ENCODE measurements around the gene FCRL4.
"Not testable (repeated sequence)": the region's sequence is repeated elsewhere in the genome, so short reads cannot be mapped to it uniquely, and the experiment has no call there.

The FCRL4 gene

GRCh38 chr1:157548081-157548480 is 49.8 kb downstream of the FCRL4 start:
- not testable (repeated sequence) for DNase-seq

DNA sequence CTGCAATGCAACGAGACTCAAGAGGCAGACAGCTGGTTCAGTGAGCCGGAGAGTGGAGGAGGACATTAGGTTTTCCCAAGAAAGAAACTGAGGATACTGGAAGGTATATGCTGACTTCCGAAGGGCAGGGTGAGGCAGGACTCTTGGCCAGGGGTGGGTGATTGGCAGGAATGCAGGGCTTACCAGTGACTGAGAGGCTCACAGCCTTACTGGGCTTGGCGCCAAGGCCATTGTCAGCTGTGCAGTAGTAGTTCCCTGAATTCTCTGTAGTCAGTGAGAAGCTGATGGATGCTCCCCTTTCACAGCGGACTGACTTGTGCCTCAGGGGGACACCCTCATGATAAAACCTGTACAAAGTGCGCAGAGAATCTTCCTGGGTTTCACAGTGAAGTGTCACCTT is 55.2 kb downstream of the FCRL4 start:
- peak in 1 of 2 donors; percentile 1 for DNase-seq

DNA sequence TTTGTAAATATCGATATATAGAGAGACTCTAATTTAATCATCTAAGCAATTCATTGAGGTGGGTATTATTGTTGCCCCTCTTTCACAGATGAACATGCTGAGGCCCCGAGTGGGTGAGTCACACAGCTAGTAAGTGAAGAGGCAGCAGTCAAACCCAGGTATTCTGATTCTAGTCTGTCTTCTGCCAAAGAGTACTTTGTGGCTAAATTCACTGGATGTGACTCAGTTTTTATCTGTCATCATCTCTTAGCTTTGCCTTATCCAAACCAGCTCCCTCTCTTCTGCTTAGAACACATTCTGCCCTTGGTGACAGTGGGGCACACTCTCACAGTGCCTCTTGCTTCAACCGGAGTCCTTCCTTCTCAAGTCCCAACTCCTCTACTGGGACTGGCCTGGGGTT is 57.0 kb downstream of the FCRL4 start:
- DNase-seq = no peak

GRCh38 chr1:157540160-157540748 is 57.6 kb downstream of the FCRL4 start:
- DNase-seq = no peak

- DNase-seq = no peak
These were observed 58.3 kb downstream of the FCRL4 start for GRCh38 chr1:157539568-157539967.

GRCh38 chr1:157532569-157532968 is 65.3 kb downstream of the FCRL4 start:
- no peak for DNase-seq

DNA sequence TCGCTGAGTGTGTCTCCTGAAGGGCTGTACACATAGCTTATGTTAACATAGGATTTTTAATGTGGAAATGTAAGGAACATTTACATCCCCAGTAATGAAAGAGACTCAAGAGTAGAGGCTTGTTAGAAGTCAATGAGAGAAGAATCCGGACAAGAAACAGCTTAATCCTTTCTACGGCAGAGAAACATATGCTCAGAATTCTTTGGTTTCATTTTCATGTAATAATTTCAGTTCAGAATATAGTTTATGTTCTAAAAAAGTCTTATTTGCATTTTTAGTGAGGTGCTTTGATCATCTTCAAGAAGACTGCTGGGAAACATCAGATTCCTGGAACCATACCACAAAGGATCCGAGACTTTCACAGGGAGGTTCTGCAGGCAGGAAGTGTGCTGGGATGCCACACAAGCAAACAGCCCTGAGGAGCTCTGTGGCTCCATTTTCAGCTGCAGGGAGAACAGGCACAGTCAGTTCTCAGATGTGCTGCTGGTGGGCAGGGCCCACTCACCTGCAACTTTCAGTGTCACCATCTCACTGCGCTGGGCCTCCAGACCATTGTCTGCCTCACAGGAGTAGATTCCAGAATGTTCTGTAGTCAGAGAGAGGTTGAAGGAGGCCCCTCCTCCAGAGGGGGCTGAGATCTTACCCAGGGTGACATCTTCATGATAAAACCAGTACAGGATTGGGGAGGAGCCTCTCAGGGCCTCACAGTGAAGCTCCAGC is 74.0 kb downstream of the FCRL4 start:
- no peak for DNase-seq
